HEK293T (cell line): ENCODE data around the gene TLE4.

Experiments
- FOXK2 ChIP-seq: fragments of 450-650 bp; IDR thresholded peaks from 2 replicates; pipeline ENCODE4 v1.6.1; 2016; ENCODE audit warnings: mild to moderate bottlenecking
- LEF1 ChIP-seq: fragments of 450-650 bp; IDR thresholded peaks from 2 replicates; pipeline ENCODE4 v1.6.1; 2017; ENCODE audit warnings: mild to moderate bottlenecking, borderline replicate concordance

- no peak for TF ChIP-seq LEF1
- TF ChIP-seq FOXK2: no peak
Measured at GRCh38 chr9:79672891-79673290, 101.1 kb downstream of the TLE4 start.
